Measurements from ENCODE around the gene SRC. TPM values are rescaled to one million over a fixed set of nuclear protein-coding genes. Genes with fewer than 3 reads are reported as not detected.

Gene SRC
- total and polyA plus RNA-seq, 10 donors, result 7.0 to 68.0 (median 31.2) TPM

- TF ChIP-seq CTCF (IDR thresholded peaks at IDR 0.05 in 8 of 11, conservative IDR thresholded peaks at IDR 0.05 in 3 of 11) (no peak), POLR2A (IDR thresholded peaks at IDR 0.05) (no peak), POLR2AphosphoS5 (IDR thresholded peaks at IDR 0.05) (no peak)
- DNase-seq, result no peak
- Histone ChIP-seq H3K4me1 (no peaks in the 10 kb centered on the region), H3K36me3 (no peaks in the 10 kb centered on the region), H3K4me3 (no peak overlapping the region), H3K9me3 (no peaks in the 10 kb centered on the region), H3K27ac (no peak overlapping the region), H3K27me3 (replicated peaks in 1 of 7) (peaks cover 0 to 18% (median 0%) of the 10 kb centered on the region in 7 donors)
- intact Hi-C loops (cut with DNase I; ENCODE audit: low total_unique reads), result no loop called here
- 82 to 95% (median 88%) methylated on average over 1 of the region's 1 CpG for WGBS, 5 donors
Measured at GRCh38 chr20:37442547-37442946, 96.6 kb downstream of the SRC start.

- Histone ChIP-seq H3K27me3 (replicated peaks in 1 of 7) (peaks cover 0 to 18% (median 0%) of the 10 kb centered on the region in 7 donors), H3K27ac (no peak overlapping the region), H3K36me3 (no peaks in the 10 kb centered on the region), H3K4me3 (no peak overlapping the region), H3K9me3 (no peaks in the 10 kb centered on the region), H3K4me1 (no peaks in the 10 kb centered on the region)
- no peak for TF ChIP-seq CTCF (IDR thresholded peaks at IDR 0.05 in 8 of 11, conservative IDR thresholded peaks at IDR 0.05 in 3 of 11)
- no peak for TF ChIP-seq POLR2AphosphoS5 (IDR thresholded peaks at IDR 0.05)
- TF ChIP-seq POLR2A (IDR thresholded peaks at IDR 0.05), result no peak
- intact Hi-C loops (cut with DNase I; ENCODE audit: low total_unique reads), result no loop called here
- 77 to 92% (median 86%) methylated on average over 3 of the region's 3 CpGs for WGBS, 5 donors
- no peak for DNase-seq
Measured at GRCh38 chr20:37442986-37443385, 97.0 kb downstream of the SRC start.

- no peaks in the 10 kb centered on the region for H3K4me1 ChIP-seq
- no peak overlapping the region for H3K4me3 ChIP-seq
- no peaks in the 10 kb centered on the region for H3K9me3 ChIP-seq
- no peak for DNase-seq
- TF ChIP-seq CTCF (IDR thresholded peaks at IDR 0.05 in 8 of 11, conservative IDR thresholded peaks at IDR 0.05 in 3 of 11), result no peak
- TF ChIP-seq POLR2A (IDR thresholded peaks at IDR 0.05), result no peak
- TF ChIP-seq POLR2AphosphoS5 (IDR thresholded peaks at IDR 0.05), result no peak
- H3K36me3 ChIP-seq, result no peaks in the 10 kb centered on the region
- intact Hi-C loops (cut with DNase I; ENCODE audit: low total_unique reads), result no loop called here
- WGBS, 5 donors, result 75 to 87% (median 84%) methylated on average over 4 of the region's 4 CpGs
- peaks cover 0 to 18% (median 0%) of the 10 kb centered on the region in 7 donors for H3K27me3 ChIP-seq (replicated peaks in 1 of 7)
- H3K27ac ChIP-seq, result no peak overlapping the region
Measured at GRCh38 chr20:37443596-37443995, 97.7 kb downstream of the SRC start.

GRCh38 chr20:37445041-37445440 lies 99.1 kb downstream of the SRC start:
- Histone ChIP-seq H3K27me3 (replicated peaks in 1 of 7) (peaks cover 0 to 9% (median 0%) of the 10 kb centered on the region in 7 donors), H3K4me3 (no peak overlapping the region), H3K36me3 (no peaks in the 10 kb centered on the region), H3K27ac (no peak overlapping the region), H3K4me1 (no peaks in the 10 kb centered on the region), H3K9me3 (no peaks in the 10 kb centered on the region)
- TF ChIP-seq POLR2A (IDR thresholded peaks at IDR 0.05) (no peak), POLR2AphosphoS5 (IDR thresholded peaks at IDR 0.05) (no peak), CTCF (IDR thresholded peaks at IDR 0.05 in 8 of 11, conservative IDR thresholded peaks at IDR 0.05 in 3 of 11) (no peak)
- 75 to 88% (median 84%) methylated on average over 6 of the region's 6 CpGs for WGBS, 5 donors
- DNase-seq, result no peak
- intact Hi-C loops (cut with DNase I; ENCODE audit: low total_unique reads), result no loop called here
